Measurements from ENCODE around the gene TSHZ3.

Gene TSHZ3

GRCh38 chr19:31334849-31335624 is 14.2 kb downstream of the TSHZ3 start:
- DNase-seq = no peak

DNA sequence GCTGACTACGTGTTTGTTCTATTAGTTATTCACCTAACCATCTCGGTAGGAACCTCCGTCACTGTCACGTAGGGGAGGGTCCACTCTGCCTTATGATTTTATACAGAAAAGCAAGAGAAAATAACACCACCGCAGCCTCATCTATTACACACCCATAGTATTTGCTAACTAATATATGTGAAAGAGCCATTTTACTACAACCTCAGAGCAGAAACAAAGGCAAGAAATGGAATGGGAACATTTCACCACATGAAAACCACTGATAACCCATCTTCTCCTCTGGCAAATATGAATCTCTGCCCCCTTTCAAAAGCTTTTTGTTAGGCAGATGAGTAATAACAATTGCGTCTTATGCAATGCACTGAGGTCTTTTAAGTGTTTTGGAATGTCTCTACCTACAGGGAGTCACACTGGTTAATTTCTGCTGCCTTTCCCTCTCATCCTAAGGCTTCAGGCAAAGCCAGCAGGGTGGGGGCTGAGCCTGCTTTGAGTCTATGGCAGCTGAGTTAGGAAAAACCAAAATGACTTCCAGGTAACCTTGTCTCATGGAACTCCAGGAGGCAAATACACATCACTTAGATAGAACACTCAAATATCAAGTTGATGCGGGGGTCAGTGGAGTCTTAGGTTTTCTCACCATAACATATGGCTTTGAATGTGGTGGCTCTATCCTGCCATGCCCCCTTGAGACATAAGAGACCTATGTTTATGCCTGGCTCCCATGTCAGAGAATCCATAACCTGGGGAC is 15.0 kb downstream of the TSHZ3 start:
- no peak for DNase-seq

DNA sequence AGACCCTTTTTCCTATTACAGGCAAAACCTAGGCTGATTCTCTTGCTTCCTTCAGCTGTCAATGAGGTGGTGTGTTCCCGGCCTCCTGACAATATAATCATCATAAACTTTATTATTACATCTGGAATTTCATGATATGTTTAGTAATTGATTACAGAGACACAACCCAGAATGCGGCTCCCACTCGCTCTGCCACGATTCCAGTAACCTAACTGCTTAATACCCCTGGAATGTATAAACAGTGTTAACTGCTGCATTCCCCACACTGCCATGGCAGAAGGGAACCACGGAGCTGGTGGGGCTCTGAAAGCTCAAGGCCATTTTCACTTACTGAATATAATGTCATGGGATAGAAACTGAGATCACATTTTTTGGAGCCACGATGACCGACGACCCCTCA is 17.1 kb downstream of the TSHZ3 start:
- no peak for DNase-seq

DNA sequence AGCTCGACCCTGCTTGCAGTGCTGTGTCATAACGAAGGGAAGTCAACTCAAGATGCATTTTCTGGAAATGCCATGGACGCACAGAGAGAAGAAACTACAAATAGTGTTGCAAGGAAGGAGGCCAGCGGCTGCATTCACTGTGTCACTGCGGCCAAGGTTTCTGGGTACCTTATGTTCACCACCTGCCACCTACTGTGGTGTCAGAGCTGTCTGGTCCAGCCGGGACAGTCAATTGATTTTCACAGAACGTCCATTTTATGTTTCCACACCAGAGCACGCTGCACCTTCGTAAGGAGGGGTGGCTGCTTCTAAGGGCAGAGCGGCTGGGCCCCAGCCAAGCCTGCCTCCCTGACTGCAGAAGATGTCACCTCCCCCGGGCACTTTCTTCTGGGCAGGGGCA is 17.7 kb downstream of the TSHZ3 start:
- DNase-seq = no peak

- DNase-seq = no peak
Observed at GRCh38 chr19:31330761-31331160, 18.5 kb downstream of the TSHZ3 start.

DNA sequence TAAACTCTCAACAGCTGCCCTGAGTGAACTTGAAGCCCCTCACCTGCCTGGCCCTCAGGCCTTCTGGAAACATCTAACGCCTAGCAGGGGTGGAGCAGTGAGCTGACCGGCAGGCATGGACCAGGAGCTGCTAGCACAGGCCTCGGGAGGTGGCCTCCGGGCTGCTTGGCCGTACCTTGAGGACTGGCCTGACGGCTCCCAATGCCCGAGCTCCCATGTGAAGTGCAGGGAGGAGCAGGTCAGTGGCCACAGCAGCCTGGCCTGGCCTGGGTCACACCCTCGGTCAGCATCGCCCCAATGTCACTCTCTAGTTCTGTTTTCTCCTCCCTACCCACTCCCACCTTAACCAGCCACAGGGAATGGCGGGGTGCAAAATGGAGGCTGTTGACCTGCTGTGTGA is 19.0 kb downstream of the TSHZ3 start:
- DNase-seq = no peak

- no peak for DNase-seq
Observed at GRCh38 chr19:31329819-31330218, 19.4 kb downstream of the TSHZ3 start.

DNA sequence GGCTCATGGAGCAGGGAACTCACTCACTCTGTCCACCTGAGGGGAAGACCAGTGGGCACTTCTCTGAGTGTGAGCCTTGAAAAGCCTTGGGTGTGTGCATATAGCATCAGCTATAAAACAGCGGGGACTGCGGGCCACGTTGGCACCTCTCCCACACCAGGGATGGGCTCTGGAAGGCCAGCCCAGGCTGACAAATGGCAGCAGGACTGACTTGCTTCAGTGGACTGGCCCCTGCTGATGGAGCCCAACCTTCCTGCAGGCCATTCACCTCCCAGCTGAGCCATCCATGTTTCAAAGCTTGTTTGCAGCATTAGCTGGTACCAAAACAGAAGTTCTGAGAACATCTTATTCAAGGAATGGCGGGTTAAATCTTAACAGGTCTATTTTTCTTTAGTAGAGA is 21.0 kb downstream of the TSHZ3 start:
- no peak for DNase-seq

GRCh38 chr19:31326329-31327028 is 22.8 kb downstream of the TSHZ3 start:
- no peak for DNase-seq

GRCh38 chr19:31325342-31325741 is 23.9 kb downstream of the TSHZ3 start:
- no peak for DNase-seq

GRCh38 chr19:31319465-31319864 is 29.8 kb downstream of the TSHZ3 start:
- no peak for DNase-seq

GRCh38 chr19:31318790-31319425 is 30.3 kb downstream of the TSHZ3 start:
- no peak for DNase-seq

DNA sequence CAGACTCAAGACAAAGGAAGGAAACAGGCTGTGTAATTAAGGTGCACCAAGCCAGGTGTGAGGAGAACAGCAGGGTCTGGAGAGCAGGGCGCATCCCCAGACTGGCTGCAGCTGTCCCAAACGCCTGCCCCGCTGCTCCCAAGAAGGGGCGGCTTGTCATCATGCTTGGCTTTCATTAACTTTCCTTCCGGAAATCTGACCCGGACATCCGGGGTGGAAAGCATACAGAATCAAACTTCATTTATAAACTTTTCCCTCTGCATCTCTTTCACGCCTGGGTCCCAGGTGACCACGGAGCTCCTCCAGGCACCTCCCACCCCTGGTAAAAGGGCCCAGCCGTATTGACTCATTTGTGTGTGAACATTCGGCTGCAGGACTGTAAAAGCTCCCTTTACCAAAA is 31.7 kb downstream of the TSHZ3 start:
- no peak for DNase-seq

DNA sequence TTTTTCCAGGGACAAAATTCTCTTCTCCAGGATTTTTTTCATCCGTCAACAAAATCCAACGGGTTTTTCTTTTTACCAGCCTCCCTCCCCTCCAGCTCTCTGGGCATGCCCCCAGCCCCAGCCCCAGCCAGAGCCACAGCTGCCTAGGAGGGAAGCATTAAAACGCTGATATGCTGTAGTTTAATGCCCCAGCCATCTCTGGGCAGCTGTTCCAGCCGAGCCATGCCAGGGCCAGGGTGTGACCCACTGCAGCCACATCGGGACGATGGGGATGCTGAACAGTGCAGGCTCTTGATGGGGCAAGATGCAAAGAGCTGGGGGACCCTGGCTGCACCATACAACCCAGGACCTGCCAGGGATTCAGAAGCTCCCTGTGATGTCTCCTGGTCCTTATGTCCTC is 32.1 kb downstream of the TSHZ3 start:
- DNase-seq = no peak

- DNase-seq = no peak
Observed at GRCh38 chr19:31316201-31316951, 32.9 kb downstream of the TSHZ3 start.

- DNase-seq = no peak
Observed at GRCh38 chr19:31315652-31316051, 33.6 kb downstream of the TSHZ3 start.

- no peak for DNase-seq
Observed at GRCh38 chr19:31314849-31315629, 34.2 kb downstream of the TSHZ3 start.

DNA sequence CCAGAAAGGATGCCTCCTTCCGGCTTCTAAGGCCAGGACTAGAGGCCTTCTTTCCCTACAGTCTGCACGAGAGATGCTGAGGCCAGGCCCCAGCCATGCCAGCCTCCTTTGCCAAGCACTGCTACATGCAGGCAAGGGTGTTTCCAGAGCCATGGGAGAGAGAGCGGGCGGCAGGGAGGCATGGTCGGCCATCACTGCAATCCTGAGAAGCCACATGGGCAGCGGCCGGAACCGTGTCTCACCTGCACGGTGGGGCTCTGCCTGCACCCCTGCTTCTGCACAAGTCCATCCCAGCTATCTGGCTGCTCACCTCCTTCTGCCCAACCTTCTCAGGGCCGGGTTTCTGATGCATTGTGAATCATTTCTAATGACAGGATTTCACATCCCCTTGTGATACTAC is 35.1 kb downstream of the TSHZ3 start:
- no peak for DNase-seq

- DNase-seq = no peak
Observed at GRCh38 chr19:31313291-31314030, 35.8 kb downstream of the TSHZ3 start.

GRCh38 chr19:31312677-31313244 is 36.5 kb downstream of the TSHZ3 start:
- no peak for DNase-seq

Data from activated CD4-positive, CD25-positive, alpha-beta regulatory T cell treated with anti-CD3 and anti-CD28 coated beads, Interleukin-2, amount 50 U/mL, for 72 hours (primary cell).